Duodenal mucosa (tissue), 2 donors: ENCODE measurements around the gene PBX3.

Experiments
- H3K27ac ChIP-seq: one replicate; pipeline ENCODE4 v1.7.0; 2013; ENCODE audit warnings: low read depth, low read length
- H3K27me3 ChIP-seq, 2 donors: one replicate each; pipeline ENCODE4 v1.7.0; 2013; ENCODE audit warnings: low read length in 2 of 2, control low read depth in 1 of 2; ENCODE audit not compliant: insufficient read depth in 2 of 2, control insufficient read depth in 1 of 2
- H3K36me3 ChIP-seq, 2 donors: one replicate each; pipeline ENCODE4 v1.7.0; 2013; ENCODE audit warnings: low read length in 2 of 2, control low read depth in 1 of 2; ENCODE audit not compliant: insufficient read depth in 2 of 2, control insufficient read depth in 1 of 2
- H3K4me1 ChIP-seq, 2 donors: one replicate each; pipeline ENCODE4 v1.7.0; 2013; ENCODE audit warnings: low read length in 2 of 2, control low read depth in 1 of 2; ENCODE audit not compliant: insufficient read depth in 2 of 2, control insufficient read depth in 1 of 2
- H3K4me3 ChIP-seq, 2 donors: one replicate each; pipeline ENCODE4 v1.7.0; 2013; ENCODE audit warnings: low read length in 2 of 2, low read depth in 1 of 2
- H3K9ac ChIP-seq, 2 donors: one replicate each; pipeline ENCODE4 v1.7.0; 2013; ENCODE audit warnings: low read length in 2 of 2, low read depth in 1 of 2
- H3K9me3 ChIP-seq, 2 donors: one replicate each; pipeline ENCODE4 v1.7.0; 2013; ENCODE audit warnings: low read length in 2 of 2, control low read depth in 1 of 2; ENCODE audit not compliant: control insufficient read depth in 1 of 2

Gene PBX3

GRCh38 chr9:125909459-125909858 is 162.3 kb downstream of the PBX3 start:
- Histone ChIP-seq H3K4me1 (peaks cover 0 to 3% of the 10 kb centered on the region in 2 donors), H3K27ac (no peak overlapping the region), H3K9me3 (no peaks in the 10 kb centered on the region), H3K9ac (no peak overlapping the region), H3K4me3 (no peak overlapping the region), H3K27me3 (no peaks in the 10 kb centered on the region), H3K36me3 (no peaks in the 10 kb centered on the region)

- no peak overlapping the region for H3K4me3 ChIP-seq
- no peak overlapping the region for H3K27ac ChIP-seq
- no peak overlapping the region for H3K9ac ChIP-seq
- H3K4me1 ChIP-seq = no peaks in the 10 kb centered on the region
- no peaks in the 10 kb centered on the region for H3K27me3 ChIP-seq
- no peaks in the 10 kb centered on the region for H3K36me3 ChIP-seq
- H3K9me3 ChIP-seq = no peaks in the 10 kb centered on the region
Measured at GRCh38 chr9:125910286-125910685, 163.1 kb downstream of the PBX3 start.

DNA sequence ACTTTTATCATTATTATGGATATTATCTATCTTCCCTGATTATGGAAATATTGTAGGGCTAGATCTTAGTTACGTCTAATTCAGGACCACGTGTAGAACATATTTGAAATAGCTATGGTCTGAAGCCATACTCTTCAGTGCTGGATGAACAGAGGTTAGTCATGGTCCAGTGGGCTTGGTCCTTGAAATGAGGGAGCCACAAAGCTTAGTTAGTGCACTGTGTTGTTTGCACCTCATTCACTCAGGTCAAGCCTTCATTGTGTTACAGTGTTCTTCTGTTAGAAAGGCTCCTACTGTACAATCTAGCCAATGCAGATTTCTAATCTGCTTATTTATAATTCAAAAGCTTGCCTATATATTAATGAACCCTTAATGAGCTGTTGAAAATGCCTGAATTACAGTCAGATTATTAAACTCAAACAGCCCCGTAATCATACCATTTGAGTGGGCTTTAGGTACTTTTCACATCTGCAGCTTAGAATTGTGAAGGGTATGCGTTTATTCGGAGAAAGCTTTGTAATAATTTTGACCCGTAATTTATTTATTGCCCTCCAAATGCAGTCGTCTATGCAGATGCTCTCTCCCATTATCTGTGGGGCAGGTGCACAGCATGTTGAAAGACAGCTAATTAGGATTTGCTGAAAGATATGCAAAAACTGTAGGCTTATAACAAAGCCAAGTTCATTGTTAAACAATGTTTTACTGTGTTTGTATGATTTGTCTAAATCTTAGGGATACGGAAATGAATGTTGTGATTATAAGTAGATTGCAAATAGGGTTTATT is 164.9 kb downstream of the PBX3 start:
- Histone ChIP-seq H3K36me3 (no peaks in the 10 kb centered on the region), H3K27ac (no peak overlapping the region), H3K4me1 (no peaks in the 10 kb centered on the region), H3K9me3 (no peaks in the 10 kb centered on the region), H3K4me3 (no peak overlapping the region), H3K27me3 (no peaks in the 10 kb centered on the region), H3K9ac (no peak overlapping the region)

- H3K4me1 ChIP-seq = no peaks in the 10 kb centered on the region
- H3K9ac ChIP-seq = no peak overlapping the region
- H3K27ac ChIP-seq = no peak overlapping the region
- no peaks in the 10 kb centered on the region for H3K9me3 ChIP-seq
- no peaks in the 10 kb centered on the region for H3K27me3 ChIP-seq
- no peak overlapping the region for H3K4me3 ChIP-seq
- no peaks in the 10 kb centered on the region for H3K36me3 ChIP-seq
Measured at GRCh38 chr9:125912667-125913066, 165.5 kb downstream of the PBX3 start.

- H3K36me3 ChIP-seq = no peaks in the 10 kb centered on the region
- H3K9me3 ChIP-seq = no peaks in the 10 kb centered on the region
- H3K27me3 ChIP-seq = no peaks in the 10 kb centered on the region
- H3K27ac ChIP-seq = no peak overlapping the region
- no peak overlapping the region for H3K9ac ChIP-seq
- H3K4me3 ChIP-seq = no peak overlapping the region
- H3K4me1 ChIP-seq = no peaks in the 10 kb centered on the region
Measured at GRCh38 chr9:125913551-125913950, 166.4 kb downstream of the PBX3 start.

DNA sequence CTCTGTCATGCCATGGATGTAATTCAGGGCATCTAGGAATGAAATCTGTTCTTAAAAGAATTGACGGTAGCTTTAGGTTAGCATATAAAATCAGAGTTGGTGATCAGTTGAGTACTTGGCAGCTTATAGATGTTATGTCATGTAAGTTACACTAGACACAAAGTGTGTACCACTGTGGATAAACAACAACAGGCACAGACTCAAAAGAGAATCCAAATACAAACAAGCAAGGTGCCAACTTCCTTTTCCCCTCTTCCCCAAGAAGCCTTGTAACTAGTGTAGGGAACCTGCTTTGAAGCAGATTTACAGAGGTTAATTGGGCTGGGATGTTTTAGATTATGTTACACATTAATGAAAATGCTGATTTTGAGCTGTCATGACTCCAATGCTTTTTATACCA is 167.2 kb downstream of the PBX3 start:
- Histone ChIP-seq H3K9ac (no peak overlapping the region), H3K4me3 (no peak overlapping the region), H3K27me3 (no peaks in the 10 kb centered on the region), H3K4me1 (no peaks in the 10 kb centered on the region), H3K36me3 (no peaks in the 10 kb centered on the region), H3K9me3 (no peaks in the 10 kb centered on the region), H3K27ac (no peak overlapping the region)

GRCh38 chr9:125915606-125916005 is 168.4 kb downstream of the PBX3 start:
- H3K27me3 ChIP-seq = no peaks in the 10 kb centered on the region
- H3K9ac ChIP-seq = no peak overlapping the region
- H3K9me3 ChIP-seq = no peaks in the 10 kb centered on the region

GRCh38 chr9:125919565-125919964 is 172.4 kb downstream of the PBX3 start:
- H3K36me3 ChIP-seq = no peaks in the 10 kb centered on the region
- no peak overlapping the region for H3K27ac ChIP-seq
- H3K9me3 ChIP-seq = no peaks in the 10 kb centered on the region
- no peak overlapping the region for H3K4me3 ChIP-seq
- no peaks in the 10 kb centered on the region for H3K27me3 ChIP-seq
- H3K4me1 ChIP-seq = no peaks in the 10 kb centered on the region
- H3K9ac ChIP-seq = no peak overlapping the region

More at GRCh38 chr9:125915606-125916005, 168.4 kb downstream of the PBX3 start:
- no peak overlapping the region for H3K4me3 ChIP-seq
- no peaks in the 10 kb centered on the region for H3K36me3 ChIP-seq
- H3K4me1 ChIP-seq = no peaks in the 10 kb centered on the region
- H3K27ac ChIP-seq = no peak overlapping the region

DNA sequence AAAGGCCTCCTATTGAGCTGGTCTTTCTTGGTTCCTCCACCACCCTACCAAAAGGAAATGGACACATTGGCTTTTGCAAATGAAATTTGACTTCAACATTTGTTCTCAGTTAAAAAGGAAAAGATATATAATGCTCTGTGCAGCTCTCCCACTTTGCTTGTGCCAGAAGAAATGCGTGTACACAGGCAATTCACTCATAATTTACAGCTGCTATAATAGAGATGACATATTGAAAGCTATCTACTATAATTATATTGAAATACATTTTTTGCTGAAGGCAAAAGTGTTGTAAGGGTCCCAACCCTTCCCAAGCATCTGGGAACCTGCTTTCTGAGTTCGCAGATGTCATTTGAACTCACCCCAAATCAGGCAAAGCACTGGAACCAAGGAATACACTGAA is 173.2 kb downstream of the PBX3 start:
- Histone ChIP-seq H3K9me3 (no peaks in the 10 kb centered on the region), H3K36me3 (no peaks in the 10 kb centered on the region), H3K9ac (no peak overlapping the region), H3K27ac (no peak overlapping the region), H3K27me3 (no peaks in the 10 kb centered on the region), H3K4me3 (no peak overlapping the region), H3K4me1 (no peaks in the 10 kb centered on the region)

DNA sequence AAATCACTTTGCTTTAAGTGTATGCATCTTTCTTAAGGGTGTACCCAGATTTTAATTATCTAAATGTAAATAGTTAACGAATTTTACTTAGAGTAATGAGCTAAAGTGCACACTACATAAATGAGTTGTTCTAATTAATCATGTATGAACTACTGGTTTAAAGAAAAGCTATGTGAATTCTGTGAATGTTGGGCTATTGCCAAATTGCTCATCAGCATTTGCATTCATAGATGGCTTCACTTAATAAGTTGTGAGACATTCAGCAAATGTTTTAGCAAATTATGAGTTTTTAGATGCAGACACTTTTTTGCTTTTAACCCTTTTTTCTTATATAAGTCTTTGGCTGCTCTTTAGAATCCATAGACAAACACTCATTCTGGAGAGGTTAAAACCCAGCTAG is 175.7 kb downstream of the PBX3 start:
- Histone ChIP-seq H3K27ac (no peak overlapping the region), H3K4me3 (no peak overlapping the region), H3K9me3 (no peaks in the 10 kb centered on the region), H3K4me1 (no peaks in the 10 kb centered on the region), H3K27me3 (no peaks in the 10 kb centered on the region), H3K36me3 (no peaks in the 10 kb centered on the region), H3K9ac (no peak overlapping the region)
